ENCODE results near the gene FIGNL1. TPM values are rescaled to one million over a fixed set of nuclear protein-coding genes. Genes with fewer than 3 reads are reported as not detected.

FIGNL1 gene
- total and polyA plus RNA-seq, 2 of the 4 experiments (the other 2 are of a cell fraction) = 8.2 to 27.1 TPM

- H3K27me3 ChIP-seq (ENCODE audit: control insufficient read depth, insufficient read depth, low read length) = peaks cover 2% of the 10 kb centered on the region
- ChIA-PET POLR2A (ENCODE audit: unreplicated experiment) (no interaction called here), CTCF (interaction anchor here (0.8 kb wide), 1 partner anchor 21 kb away, joined by 3 read pairs; no protein-coding TSS in a partner anchor)
- H3K23ac ChIP-seq (ENCODE audit: low read depth, low read length) = no peak overlapping the region
- H2AK5ac ChIP-seq (ENCODE audit: low read depth, low read length) = no peak overlapping the region
- H3K9me1 ChIP-seq (ENCODE audit: insufficient read depth, low read length) = no peaks in the 10 kb centered on the region
- DNase-seq (no peak), ATAC-seq (ENCODE audit: low read depth) (no peak)
- no peak overlapping the region for H2BK120ac ChIP-seq (ENCODE audit: low read depth, low read length)
- H3K4ac ChIP-seq (ENCODE audit: low read depth, low read length) = no peak overlapping the region
- H4K91ac ChIP-seq (ENCODE audit: insufficient read depth, low read depth, low read length) = no peak overlapping the region
- H3K14ac ChIP-seq (replicated peaks; ENCODE audit: low read depth, low read length) = no peak overlapping the region
- H3K56ac ChIP-seq (ENCODE audit: extremely low read depth, insufficient read depth, low read length) = no peak overlapping the region
- no peak overlapping the region for H2BK20ac ChIP-seq (ENCODE audit: low read depth, low read length)
- no peak overlapping the region for H3K4me3 ChIP-seq (ENCODE audit: insufficient read depth, low read depth, low read length)
- dilution Hi-C loops (cut with HindIII; ENCODE audit: low sequenced_read_pairs, unreplicated experiment) (no loop called here), in situ Hi-C loops (cut with MboI; ENCODE audit: low sequenced_read_pairs) (no loop called here), intact Hi-C loops (cut with micrococcal nuclease) (loop anchor here (10.0 kb wide), 1 partner anchor 496 kb away; no protein-coding TSS in a partner anchor)
- BruUV-seq (replicated peaks) = no TSS peak
- TF ChIP-seq RFX5 (IDR thresholded peaks at IDR 0.05; ENCODE audit: low read depth, low read length) (no peak), USF2 (IDR thresholded peaks at IDR 0.05; ENCODE audit: low read depth, low read length) (no peak), NFE2L2 (IDR thresholded peaks at IDR 0.05; ENCODE audit: low read depth, low read length) (no peak), FOS (IDR thresholded peaks at IDR 0.05; ENCODE audit: low read depth, low read length) (no peak)
- no peaks in the 10 kb centered on the region for H3K4me1 ChIP-seq (ENCODE audit: control insufficient read depth, insufficient read depth, low read length)
- H3K79me1 ChIP-seq (ENCODE audit: low read depth in 1 of 2, low read length in 2 of 2) = no peaks in the 10 kb centered on the region
- no peak overlapping the region for H3K18ac ChIP-seq (ENCODE audit: low read depth, low read length)
- H2AK9ac ChIP-seq (replicated peaks; ENCODE audit: low read depth, low read length, poor library complexity) = no peak overlapping the region
- H3K27ac ChIP-seq (ENCODE audit: insufficient read depth, low read length) = no peak overlapping the region
- no peaks in the 10 kb centered on the region for H3K36me3 ChIP-seq (ENCODE audit: control insufficient read depth, insufficient read depth, low read length)
- no peak overlapping the region for H2BK5ac ChIP-seq (ENCODE audit: low read depth, low read length, poor library complexity, severe bottlenecking)
- 0 out of 2 replicates have a peak, but pooled peaks cover 2% of the 10 kb centered on the region for H3K9me3 ChIP-seq (ENCODE audit: control insufficient read depth, insufficient read depth, low read length)
- no peak overlapping the region for H4K5ac ChIP-seq (ENCODE audit: low read depth, low read length)
- no peak overlapping the region for H4K8ac ChIP-seq (ENCODE audit: low read depth in 2 of 2, low read length in 2 of 2)
- no peak overlapping the region for H3K9ac ChIP-seq (ENCODE audit: low read depth, low read length)
- no peak overlapping the region for H2BK15ac ChIP-seq (ENCODE audit: low read depth, low read length)
- H4K20me1 ChIP-seq (ENCODE audit: insufficient read depth, low read length) = no peaks in the 10 kb centered on the region
- H2AFZ ChIP-seq (replicated peaks; ENCODE audit: low read length, poor library complexity) = no peak overlapping the region
- H3K4me2 ChIP-seq (ENCODE audit: low read depth, low read length) = no peak overlapping the region
These were observed 38.2 kb upstream of the FIGNL1 start for GRCh38 chr7:50488379-50488778.
